GM12892 (cell line): Measurements from ENCODE around the gene PAQR6.

Experiments used
- POLR2AphosphoS5 ChIP-seq: IDR thresholded peaks from 2 replicates; pipeline ENCODE4 v1.6.1; 2011; ENCODE audit warnings: low read depth, low read length, control low read depth
- TAF1 ChIP-seq: IDR thresholded peaks from 2 replicates; pipeline ENCODE4 v1.6.1; 2011; ENCODE audit warnings: low read depth, mild to moderate bottlenecking, control low read depth, low read length, borderline replicate concordance

DNA sequence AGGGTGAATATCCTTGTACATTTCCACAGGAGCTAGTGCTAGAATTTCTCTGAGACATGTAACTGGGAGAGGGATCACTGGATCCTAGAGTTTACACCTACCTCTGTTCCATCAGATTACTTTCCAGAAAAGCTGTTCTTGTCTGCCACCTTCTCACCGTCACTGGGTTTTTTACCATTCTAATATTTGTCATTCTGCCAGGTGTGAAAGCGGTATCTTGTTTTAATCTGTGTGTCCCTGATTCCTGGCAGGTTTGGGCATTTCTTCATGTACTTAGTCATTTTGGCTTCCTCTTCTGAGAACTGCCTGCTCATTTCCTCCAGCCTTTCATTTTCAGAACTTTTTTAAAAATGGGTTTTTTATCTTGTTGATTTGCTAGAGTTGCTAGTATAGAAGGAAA lies 30.0 kb downstream of the PAQR6 start:
- TF ChIP-seq POLR2AphosphoS5 (no peak), TAF1 (no peak)
